ENCODE data around the gene TMEM69.
"Not testable (repeated sequence)": the region's sequence is repeated elsewhere in the genome, so short reads cannot be mapped to it uniquely, and the experiment has no call there.

DNA sequence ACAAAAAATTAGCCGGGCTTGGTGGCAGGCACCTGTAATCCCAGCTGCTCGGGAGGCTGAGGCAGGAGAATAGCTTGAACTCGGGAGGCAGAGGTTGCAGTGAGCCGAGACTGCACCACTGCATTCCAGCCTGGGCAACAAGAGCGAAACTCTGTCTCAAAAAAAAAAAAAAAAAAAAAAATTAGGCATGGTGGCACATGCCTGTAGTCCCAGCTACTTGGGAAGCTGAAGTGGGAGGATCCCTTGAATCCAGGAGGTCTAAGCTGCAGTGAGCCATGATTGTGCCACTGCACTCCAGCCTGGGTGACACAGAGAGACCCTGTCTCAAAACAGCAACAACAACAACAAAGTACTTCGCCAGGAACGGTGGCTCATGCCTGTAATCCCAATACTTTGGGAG, 11.4 kb upstream of the TMEM69 start:
- TF ChIP-seq, protein P1, sequence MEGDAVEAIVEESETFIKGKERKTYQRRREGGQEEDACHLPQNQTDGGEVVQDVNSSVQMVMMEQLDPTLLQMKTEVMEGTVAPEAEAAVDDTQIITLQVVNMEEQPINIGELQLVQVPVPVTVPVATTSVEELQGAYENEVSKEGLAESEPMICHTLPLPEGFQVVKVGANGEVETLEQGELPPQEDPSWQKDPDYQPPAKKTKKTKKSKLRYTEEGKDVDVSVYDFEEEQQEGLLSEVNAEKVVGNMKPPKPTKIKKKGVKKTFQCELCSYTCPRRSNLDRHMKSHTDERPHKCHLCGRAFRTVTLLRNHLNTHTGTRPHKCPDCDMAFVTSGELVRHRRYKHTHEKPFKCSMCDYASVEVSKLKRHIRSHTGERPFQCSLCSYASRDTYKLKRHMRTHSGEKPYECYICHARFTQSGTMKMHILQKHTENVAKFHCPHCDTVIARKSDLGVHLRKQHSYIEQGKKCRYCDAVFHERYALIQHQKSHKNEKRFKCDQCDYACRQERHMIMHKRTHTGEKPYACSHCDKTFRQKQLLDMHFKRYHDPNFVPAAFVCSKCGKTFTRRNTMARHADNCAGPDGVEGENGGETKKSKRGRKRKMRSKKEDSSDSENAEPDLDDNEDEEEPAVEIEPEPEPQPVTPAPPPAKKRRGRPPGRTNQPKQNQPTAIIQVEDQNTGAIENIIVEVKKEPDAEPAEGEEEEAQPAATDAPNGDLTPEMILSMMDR (conservative IDR thresholded peaks at IDR 0.05): not testable (repeated sequence)
- not testable (repeated sequence) for TF ChIP-seq ZFX (IDR thresholded peaks at IDR 0.05)

All from C4-2B (cell line).